ENCODE measurements around the gene SLC38A3. TPM values are rescaled to one million over a fixed set of nuclear protein-coding genes. Genes with fewer than 3 reads are reported as not detected.

SLC38A3 gene
- total and polyA plus RNA-seq, 2 donors (not counting 1 experiment from before 2014, with no cell fraction given) = not detected

DNA sequence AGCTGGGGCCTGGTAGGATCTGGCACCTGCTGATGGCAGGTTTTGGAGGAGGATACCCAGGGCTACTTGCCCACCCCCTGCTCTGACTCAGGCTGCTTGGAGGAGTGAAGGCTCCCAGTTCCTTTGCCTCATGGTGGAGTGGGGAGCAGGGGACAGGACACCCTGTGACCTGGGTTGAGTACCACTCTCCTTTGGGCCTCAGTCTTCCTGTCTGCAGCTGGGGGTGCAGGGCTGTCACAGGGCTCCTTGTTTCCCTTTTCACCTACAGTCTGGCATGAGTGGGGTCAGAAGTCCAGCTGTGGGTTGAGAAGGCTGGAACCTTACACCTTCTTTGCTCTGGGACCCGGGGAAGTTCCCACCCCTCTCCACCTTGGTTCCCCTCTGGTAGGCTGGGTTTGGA lies 35.2 kb upstream of the SLC38A3 start:
- no peaks in the 10 kb centered on the region for H3K9me3 ChIP-seq (ENCODE audit: control extremely low read depth in 1 of 3, control insufficient read depth in 2 of 3, insufficient read depth in 1 of 3, low read length in 2 of 3)
- no peaks in the 10 kb centered on the region for H3K27me3 ChIP-seq (replicated peaks in 1 of 4; ENCODE audit: control extremely low read depth in 1 of 4, control insufficient read depth in 3 of 4, insufficient read depth in 4 of 4, low read length in 3 of 4)
- H3K9ac ChIP-seq (ENCODE audit: low read length) = no peak overlapping the region
- H3K36me3 ChIP-seq (replicated peaks in 1 of 2; ENCODE audit: control extremely low read depth in 1 of 2, control insufficient read depth in 1 of 2, extremely low read depth in 1 of 2, insufficient read depth in 2 of 2, low read length in 1 of 2) = no peaks in the 10 kb centered on the region
- Mint-ChIP-seq H3K4me3 (no peak overlapping the region), H3K4me1 (peaks cover 2% of the 10 kb centered on the region), H3K27ac (no peak overlapping the region), H3K9me3 (ENCODE audit: insufficient read depth) (no peaks in the 10 kb centered on the region), H3K27me3 (peaks cover 3% of the 10 kb centered on the region)
- no peak for DNase-seq
- no peak overlapping the region for H3K4me3 ChIP-seq (ENCODE audit: control extremely low read depth in 1 of 5, extremely low read depth in 1 of 5, insufficient read depth in 1 of 5, low read depth in 2 of 5, low read length in 4 of 5)
- H3K4me2 ChIP-seq (replicated peaks; ENCODE audit: low read depth, low read length, poor library complexity, severe bottlenecking) = no peak overlapping the region
- H2AFZ ChIP-seq (ENCODE audit: insufficient read depth, low read depth, low read length, poor library complexity, severe bottlenecking) = no peak overlapping the region
- POLR2A ChIA-PET = no interaction called here
- no peak for ATAC-seq (ENCODE audit: low read depth)
- no CpG with 5 or more reads among the region's 1 CpG for WGBS (ENCODE audit: insufficient coverage)
- H3K27ac ChIP-seq (ENCODE audit: low read length in 2 of 2) = no peak overlapping the region
- no peaks in the 10 kb centered on the region for H3K79me2 ChIP-seq (ENCODE audit: control insufficient read depth, insufficient read depth, low read length)
- TF ChIP-seq, protein P1, sequence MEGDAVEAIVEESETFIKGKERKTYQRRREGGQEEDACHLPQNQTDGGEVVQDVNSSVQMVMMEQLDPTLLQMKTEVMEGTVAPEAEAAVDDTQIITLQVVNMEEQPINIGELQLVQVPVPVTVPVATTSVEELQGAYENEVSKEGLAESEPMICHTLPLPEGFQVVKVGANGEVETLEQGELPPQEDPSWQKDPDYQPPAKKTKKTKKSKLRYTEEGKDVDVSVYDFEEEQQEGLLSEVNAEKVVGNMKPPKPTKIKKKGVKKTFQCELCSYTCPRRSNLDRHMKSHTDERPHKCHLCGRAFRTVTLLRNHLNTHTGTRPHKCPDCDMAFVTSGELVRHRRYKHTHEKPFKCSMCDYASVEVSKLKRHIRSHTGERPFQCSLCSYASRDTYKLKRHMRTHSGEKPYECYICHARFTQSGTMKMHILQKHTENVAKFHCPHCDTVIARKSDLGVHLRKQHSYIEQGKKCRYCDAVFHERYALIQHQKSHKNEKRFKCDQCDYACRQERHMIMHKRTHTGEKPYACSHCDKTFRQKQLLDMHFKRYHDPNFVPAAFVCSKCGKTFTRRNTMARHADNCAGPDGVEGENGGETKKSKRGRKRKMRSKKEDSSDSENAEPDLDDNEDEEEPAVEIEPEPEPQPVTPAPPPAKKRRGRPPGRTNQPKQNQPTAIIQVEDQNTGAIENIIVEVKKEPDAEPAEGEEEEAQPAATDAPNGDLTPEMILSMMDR (IDR thresholded peaks at IDR 0.05) = no peak
- no peaks in the 10 kb centered on the region for H4K20me1 ChIP-seq (ENCODE audit: control insufficient read depth, insufficient read depth, low read length, poor library complexity, severe bottlenecking)
- H3K4me1 ChIP-seq (ENCODE audit: control insufficient read depth in 2 of 2, insufficient read depth in 2 of 2, low read length in 2 of 2) = no peaks in the 10 kb centered on the region
- intact Hi-C loops (cut with micrococcal nuclease) = no loop called here
- CTCF ChIA-PET = no interaction called here

DNA sequence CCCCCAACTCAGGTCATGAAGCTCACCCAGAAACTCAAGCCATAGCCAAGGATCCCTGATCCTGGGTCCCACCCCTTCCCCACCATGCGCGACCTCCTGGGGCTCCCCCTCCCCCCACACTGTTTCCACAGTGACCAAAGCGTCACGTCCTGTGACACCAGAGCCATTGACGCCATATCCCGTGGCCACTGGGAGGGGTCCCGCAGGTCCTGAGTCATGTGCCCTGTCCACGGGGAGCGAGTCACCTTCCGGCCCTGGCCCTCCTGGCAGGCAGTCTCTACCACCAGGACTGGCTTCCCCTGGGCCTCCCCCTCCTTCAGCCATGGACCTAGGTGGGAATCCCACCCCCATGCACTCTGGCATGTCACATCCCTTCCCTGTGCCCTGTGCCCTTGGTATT lies 34.4 kb upstream of the SLC38A3 start:
- Mint-ChIP-seq H3K27ac (no peak overlapping the region), H3K9me3 (ENCODE audit: insufficient read depth) (no peaks in the 10 kb centered on the region), H3K4me1 (peaks cover 2% of the 10 kb centered on the region), H3K27me3 (peaks cover 3% of the 10 kb centered on the region), H3K4me3 (no peak overlapping the region)
- Histone ChIP-seq H4K20me1 (ENCODE audit: control insufficient read depth, insufficient read depth, low read length, poor library complexity, severe bottlenecking) (no peaks in the 10 kb centered on the region), H3K4me1 (ENCODE audit: control insufficient read depth in 2 of 2, insufficient read depth in 2 of 2, low read length in 2 of 2) (no peaks in the 10 kb centered on the region), H3K4me2 (replicated peaks; ENCODE audit: low read depth, low read length, poor library complexity, severe bottlenecking) (no peak overlapping the region), H3K27me3 (replicated peaks in 1 of 4; ENCODE audit: control extremely low read depth in 1 of 4, control insufficient read depth in 3 of 4, insufficient read depth in 4 of 4, low read length in 3 of 4) (no peaks in the 10 kb centered on the region), H3K36me3 (replicated peaks in 1 of 2; ENCODE audit: control extremely low read depth in 1 of 2, control insufficient read depth in 1 of 2, extremely low read depth in 1 of 2, insufficient read depth in 2 of 2, low read length in 1 of 2) (no peaks in the 10 kb centered on the region), H3K9ac (ENCODE audit: low read length) (no peak overlapping the region), H3K27ac (ENCODE audit: low read length in 2 of 2) (no peak overlapping the region), H3K4me3 (ENCODE audit: control extremely low read depth in 1 of 5, extremely low read depth in 1 of 5, insufficient read depth in 1 of 5, low read depth in 2 of 5, low read length in 4 of 5) (no peak overlapping the region), H3K79me2 (ENCODE audit: control insufficient read depth, insufficient read depth, low read length) (no peaks in the 10 kb centered on the region), H2AFZ (ENCODE audit: insufficient read depth, low read depth, low read length, poor library complexity, severe bottlenecking) (no peak overlapping the region), H3K9me3 (ENCODE audit: control extremely low read depth in 1 of 3, control insufficient read depth in 2 of 3, insufficient read depth in 1 of 3, low read length in 2 of 3) (no peaks in the 10 kb centered on the region)
- TF ChIP-seq, protein P1 (IDR thresholded peaks at IDR 0.05) = no peak
- no peak for TF ChIP-seq EZH2 (IDR thresholded peaks at IDR 0.05; ENCODE audit: borderline replicate concordance, insufficient read depth, low read depth, low read length, poor library complexity, severe bottlenecking)
- DNase-seq (no peak), ATAC-seq (ENCODE audit: low read depth) (no peak)
- CTCF ChIA-PET = no interaction called here
- intact Hi-C loops (cut with micrococcal nuclease) = no loop called here
- POLR2A ChIA-PET = no interaction called here
- WGBS (ENCODE audit: insufficient coverage) = 87% methylated on average over 10 of the region's 10 CpGs

Measured in B cell (primary cell).